GM18526 (cell line): ENCODE measurements around the gene FLYWCH1.

Experiments
- POLR2A ChIP-seq: IDR thresholded peaks from 3 replicates; pipeline ENCODE4 v1.6.1; 2011; ENCODE audit not compliant: insufficient read length; ENCODE audit errors: extremely low read depth

FLYWCH1 gene

GRCh38 chr16:2912330-2913199 lies 834 bp downstream of the FLYWCH1 start:
- TF ChIP-seq POLR2A: no peak

DNA sequence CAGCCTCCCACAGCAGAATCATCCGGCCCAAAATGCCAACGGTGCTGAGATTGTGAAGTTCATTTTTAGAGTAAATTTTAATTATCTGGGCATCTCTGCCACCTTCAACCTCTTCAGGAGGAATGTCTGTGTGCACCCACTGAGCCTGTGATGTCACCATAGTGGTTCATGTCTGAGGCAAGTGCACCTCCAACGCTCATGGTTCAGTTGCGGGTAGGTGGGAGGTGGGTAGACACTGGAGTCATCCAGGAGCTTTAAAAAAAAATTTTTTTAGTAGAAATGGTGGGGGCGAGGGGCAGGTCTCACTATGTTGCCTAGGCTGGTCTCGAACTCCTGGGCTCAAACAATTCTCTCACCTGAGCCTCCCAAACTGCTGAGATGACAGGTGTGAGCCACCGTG lies 1.9 kb downstream of the FLYWCH1 start:
- no peak for TF ChIP-seq POLR2A

DNA sequence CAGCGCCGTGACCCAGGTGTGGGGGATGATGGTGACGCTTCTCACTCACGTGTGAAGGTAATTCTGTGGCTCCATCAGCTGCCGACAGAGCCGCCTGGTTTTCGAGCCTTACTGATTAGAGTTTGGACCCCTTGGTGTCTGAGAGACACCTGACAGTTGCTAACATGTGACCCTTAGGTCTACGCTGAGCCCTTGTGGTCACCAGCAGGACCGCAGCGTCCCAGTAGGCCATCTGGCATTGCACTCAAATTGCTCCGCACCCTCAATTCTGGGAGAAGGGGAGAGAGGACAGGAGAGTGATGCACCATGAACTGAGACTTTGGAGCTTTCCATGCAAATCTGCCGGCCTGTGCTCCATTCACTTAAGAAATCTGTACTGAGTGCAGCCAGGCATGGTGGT lies 2.5 kb downstream of the FLYWCH1 start:
- TF ChIP-seq POLR2A: no peak

DNA sequence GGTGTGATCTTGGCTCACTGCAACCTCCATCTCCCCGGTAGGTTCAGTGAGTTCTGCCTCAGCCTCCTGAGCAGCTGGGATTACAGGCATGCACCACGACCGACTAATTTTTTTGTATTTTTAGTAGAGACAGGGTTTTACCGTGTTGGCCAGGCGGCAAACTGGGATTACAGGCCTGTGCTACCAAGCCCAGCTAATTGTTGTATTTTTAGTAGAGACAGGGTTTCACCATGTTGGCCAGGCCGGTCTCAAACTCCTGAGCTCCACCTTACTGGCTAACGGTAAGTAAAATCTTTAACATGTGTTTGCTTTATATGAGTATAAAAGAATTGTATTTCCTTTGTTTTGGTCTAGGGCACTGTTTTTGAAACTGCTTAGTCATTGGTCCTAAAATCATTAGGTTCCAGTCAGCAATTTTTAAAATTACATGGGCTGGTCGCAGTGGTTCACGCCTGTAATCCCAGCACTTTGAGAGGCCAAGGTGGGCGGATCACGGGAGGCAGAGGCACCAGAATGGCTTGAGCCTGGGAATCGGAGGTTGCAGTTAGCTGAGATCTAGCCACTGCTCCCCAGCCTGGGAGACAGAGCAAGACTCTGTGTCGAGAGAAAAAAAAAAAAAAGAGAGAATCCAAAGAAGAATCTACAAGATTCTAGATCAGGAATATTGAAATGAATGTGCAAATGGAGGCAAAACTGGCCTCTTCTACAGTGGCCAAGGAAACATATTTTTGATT lies 3.6 kb downstream of the FLYWCH1 start:
- no peak for TF ChIP-seq POLR2A

GRCh38 chr16:2919511-2920255 lies 8.0 kb downstream of the FLYWCH1 start:
- TF ChIP-seq POLR2A: no peak

DNA sequence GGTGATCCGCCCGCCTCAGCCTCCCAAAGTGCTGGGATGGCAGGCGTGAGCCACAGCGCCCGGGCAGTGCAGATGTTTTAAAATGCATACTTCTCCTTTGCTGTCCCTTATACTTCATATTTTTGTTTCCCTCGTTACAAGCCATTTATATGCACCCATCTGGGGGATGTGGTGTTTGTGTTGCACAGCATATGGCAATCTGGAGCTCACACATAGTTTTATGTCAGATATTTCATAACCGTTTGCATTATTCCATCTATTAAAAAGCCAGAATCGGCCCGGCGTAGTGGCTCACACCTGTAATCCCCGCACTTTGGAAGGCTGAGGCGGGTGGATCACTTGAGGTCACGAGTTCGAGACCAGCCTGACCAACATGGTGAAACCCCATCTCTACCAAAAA lies 11.8 kb downstream of the FLYWCH1 start:
- TF ChIP-seq POLR2A: no peak

GRCh38 chr16:2924901-2925755 lies 13.4 kb downstream of the FLYWCH1 start:
- TF ChIP-seq POLR2A: no peak

- TF ChIP-seq POLR2A: no peak
Observed at GRCh38 chr16:2925951-2926649, 14.4 kb downstream of the FLYWCH1 start.

GRCh38 chr16:2926650-2926999 lies 14.9 kb downstream of the FLYWCH1 start:
- TF ChIP-seq POLR2A: no peak

DNA sequence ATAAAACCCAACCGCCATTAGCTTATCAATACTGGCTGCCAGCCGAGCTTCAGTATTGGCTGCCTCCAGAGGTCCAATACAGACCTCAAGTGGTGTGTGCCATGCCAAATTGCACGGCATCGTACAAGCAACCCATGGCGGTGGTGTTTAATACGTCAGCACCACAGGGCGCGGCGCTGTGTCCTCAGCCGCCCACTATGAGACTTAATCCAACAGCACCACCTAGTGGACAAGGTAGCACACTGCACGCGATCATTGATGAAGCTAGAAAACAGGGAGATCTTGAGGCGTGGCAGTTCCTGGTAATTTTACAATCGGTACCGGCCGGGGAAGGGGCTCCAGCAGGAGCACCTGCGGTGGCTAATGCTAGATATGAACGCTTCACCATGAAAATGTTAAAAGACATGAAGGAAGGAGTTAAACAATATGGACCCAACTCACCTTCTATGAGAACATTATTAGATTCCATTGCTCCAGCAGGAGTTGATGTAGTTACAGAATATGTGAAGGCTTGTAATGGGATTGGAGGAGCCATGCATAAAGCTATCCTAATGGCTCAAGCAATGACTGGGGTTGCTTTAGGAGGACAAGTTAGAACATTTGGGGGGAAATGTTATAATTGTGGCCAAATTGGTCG lies 15.4 kb downstream of the FLYWCH1 start:
- no peak for TF ChIP-seq POLR2A

DNA sequence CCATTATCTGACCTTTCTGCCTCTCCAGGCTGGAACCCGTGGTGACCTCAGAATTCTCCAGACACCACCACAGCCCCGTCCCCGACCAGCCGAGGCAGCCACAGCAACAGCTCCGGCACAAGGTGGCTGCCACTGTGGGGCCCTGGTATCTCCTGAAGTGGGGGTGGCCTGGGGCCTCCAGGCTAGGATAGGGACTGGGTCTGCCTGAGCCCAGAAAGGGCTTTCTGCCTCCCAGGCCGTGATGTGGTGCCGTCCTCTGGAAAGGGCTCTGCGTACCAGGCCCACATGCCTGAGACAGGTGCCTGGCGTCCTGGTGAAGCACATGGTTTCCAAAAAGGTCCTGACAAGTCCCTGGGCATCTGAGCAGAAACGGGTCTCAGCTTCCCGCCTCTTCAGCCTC lies 17.1 kb downstream of the FLYWCH1 start:
- TF ChIP-seq POLR2A: no peak

- TF ChIP-seq POLR2A: no peak
Observed at GRCh38 chr16:2929693-2930092, 18.0 kb downstream of the FLYWCH1 start.

DNA sequence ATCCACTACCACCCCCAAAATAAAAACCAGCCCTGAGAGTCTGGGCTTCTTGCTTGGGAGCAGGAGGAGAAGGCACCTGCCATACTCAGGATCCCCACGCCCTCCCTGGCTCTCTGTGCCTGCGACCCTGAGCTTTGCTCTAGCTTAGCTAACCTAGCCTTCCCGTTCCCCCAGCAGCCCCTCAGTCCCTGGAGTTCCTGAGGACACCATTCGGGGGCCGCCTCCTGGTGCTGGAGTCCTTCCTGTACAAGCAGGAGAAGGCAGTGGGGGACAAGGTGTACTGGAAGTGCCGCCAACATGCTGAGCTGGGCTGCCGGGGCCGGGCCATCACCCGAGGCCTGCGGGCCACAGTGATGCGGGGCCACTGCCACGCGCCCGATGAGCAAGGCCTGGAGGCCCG lies 18.5 kb downstream of the FLYWCH1 start:
- no peak for TF ChIP-seq POLR2A

DNA sequence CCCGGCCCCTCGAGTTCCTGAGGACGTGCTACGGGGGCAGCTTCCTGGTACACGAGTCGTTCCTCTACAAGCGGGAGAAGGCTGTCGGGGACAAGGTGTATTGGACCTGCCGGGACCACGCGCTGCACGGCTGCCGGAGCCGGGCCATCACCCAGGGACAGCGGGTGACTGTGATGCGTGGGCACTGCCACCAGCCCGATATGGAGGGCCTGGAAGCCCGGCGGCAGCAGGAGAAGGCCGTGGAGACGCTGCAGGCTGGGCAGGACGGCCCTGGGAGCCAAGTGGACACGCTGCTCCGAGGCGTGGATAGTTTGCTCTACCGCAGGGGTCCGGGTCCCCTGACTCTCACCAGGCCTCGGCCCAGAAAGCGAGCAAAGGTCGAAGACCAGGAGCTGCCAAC lies 21.4 kb downstream of the FLYWCH1 start:
- no peak for TF ChIP-seq POLR2A
